Prostate gland (tissue), 2 donors: ENCODE data around the gene MED27. TPM values are rescaled to one million over a fixed set of nuclear protein-coding genes. Genes with fewer than 3 reads are reported as not detected.

Source experiments
- DNase-seq: peaks from one replicate; pipeline ENCODE4 v3.0.0-alpha.2; 2019; ENCODE audit warnings: low spot score
- H3K27ac ChIP-seq, 2 donors: fragments of 200-600 bp; sonication (generic); 2 replicates each; pipeline ENCODE4 v1.5.1; 2017 to 2019
- H3K27me3 ChIP-seq: fragments of 200-600 bp; sonication (generic); replicated peaks from 2 replicates; pipeline ENCODE4 v1.5.1; 2019; ENCODE audit not compliant: insufficient read depth
- H3K36me3 ChIP-seq, 2 donors: fragments of 200-600 bp; sonication (generic); 1 replicate in 1 of 2; 2 replicates in 1 of 2; pipeline versions ENCODE4 v1.5.1 to v1.8.1; 2017 to 2019
- H3K4me1 ChIP-seq: fragments of 200-600 bp; sonication (generic); replicated peaks from 2 replicates; pipeline ENCODE4 v1.5.1; 2019
- H3K4me3 ChIP-seq, 2 donors: fragments of 200-600 bp; sonication (generic); 2 replicates each; pipeline ENCODE4 v1.5.1; 2017 to 2019
- H3K9me3 ChIP-seq: fragments of 200-600 bp; sonication (generic); 2 replicates; pipeline ENCODE4 v1.5.1; 2017
- POLR2A ChIP-seq: fragments of 450-650 bp; IDR thresholded peaks from one replicate; pipeline ENCODE4 v1.6.1; 2016; ENCODE audit warnings: antibody characterized with exemption, mild to moderate bottlenecking
- POLR2AphosphoS5 ChIP-seq: sonication (generic); formaldehyde crosslinking; IDR thresholded peaks from one replicate; pipeline ENCODE4 v1.6.1; 2017; ENCODE audit warnings: antibody characterized with exemption
- WGBS: methylation state at CpG from one replicate; pipeline ENCODE4 v1.1.5; 2018; 5-methylcytosine and 5-hydroxymethylcytosine counted together
- intact Hi-C: fragments of 100-400 bp; cut with DNase I; formaldehyde crosslinking; loops from one replicate; pipeline ENCODE4 v1.14.2; 2022
- total RNA-seq, 2 donors: library from RNA; depleted of rRNA; stranded (reverse); fragments of >200 nt; gene quantifications; one replicate each; pipeline ENCODE4 v1.1.0, GENCODE V29; 2016
- TF ChIP-seq, protein P1 (sequence below), 4 experiments: fragments of 200-600 bp in 2 of 4; fragments of 450-650 bp in 2 of 4; sonication (generic) in 2 of 4; IDR thresholded peaks; 1 replicate in 3 of 4; 2 replicates in 1 of 4; pipeline ENCODE4 v1.5.1; 2016 to 2019; ENCODE audit warnings: antibody characterized with exemption in 4 of 4, mild to moderate bottlenecking in 2 of 4, moderate library complexity in 2 of 4

MED27 gene
- total RNA-seq, 2 donors from 2014 or later = 17.4 to 22.7 TPM

DNA sequence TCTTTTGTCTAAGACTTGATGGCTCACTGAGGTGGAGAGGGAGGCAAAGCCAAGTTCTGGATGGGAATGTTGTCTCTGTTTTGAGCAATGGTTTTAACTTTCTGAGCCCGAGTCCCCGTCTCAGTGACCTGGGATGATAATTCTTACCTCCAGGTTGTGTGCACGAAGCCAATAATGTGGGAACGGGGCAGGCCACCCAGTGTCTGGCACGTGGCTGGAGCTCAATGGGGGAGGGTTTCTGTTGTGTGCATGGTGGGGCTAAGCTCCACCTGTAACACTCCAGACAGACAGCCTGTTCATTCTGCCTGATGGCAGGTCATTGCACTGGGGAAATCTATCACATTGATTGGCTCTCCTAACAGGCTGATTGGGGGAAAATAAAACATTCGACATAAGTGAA lies 45.1 kb upstream of the MED27 start:
- Histone ChIP-seq H3K27ac (no peak overlapping the region), H3K9me3 (no peaks in the 10 kb centered on the region), H3K4me3 (no peak overlapping the region), H3K36me3 (no peaks in the 10 kb centered on the region), H3K27me3 (no peaks in the 10 kb centered on the region), H3K4me1 (no peaks in the 10 kb centered on the region)
- DNase-seq = no peak
- TF ChIP-seq POLR2AphosphoS5 = no peak
- TF ChIP-seq, protein P1, sequence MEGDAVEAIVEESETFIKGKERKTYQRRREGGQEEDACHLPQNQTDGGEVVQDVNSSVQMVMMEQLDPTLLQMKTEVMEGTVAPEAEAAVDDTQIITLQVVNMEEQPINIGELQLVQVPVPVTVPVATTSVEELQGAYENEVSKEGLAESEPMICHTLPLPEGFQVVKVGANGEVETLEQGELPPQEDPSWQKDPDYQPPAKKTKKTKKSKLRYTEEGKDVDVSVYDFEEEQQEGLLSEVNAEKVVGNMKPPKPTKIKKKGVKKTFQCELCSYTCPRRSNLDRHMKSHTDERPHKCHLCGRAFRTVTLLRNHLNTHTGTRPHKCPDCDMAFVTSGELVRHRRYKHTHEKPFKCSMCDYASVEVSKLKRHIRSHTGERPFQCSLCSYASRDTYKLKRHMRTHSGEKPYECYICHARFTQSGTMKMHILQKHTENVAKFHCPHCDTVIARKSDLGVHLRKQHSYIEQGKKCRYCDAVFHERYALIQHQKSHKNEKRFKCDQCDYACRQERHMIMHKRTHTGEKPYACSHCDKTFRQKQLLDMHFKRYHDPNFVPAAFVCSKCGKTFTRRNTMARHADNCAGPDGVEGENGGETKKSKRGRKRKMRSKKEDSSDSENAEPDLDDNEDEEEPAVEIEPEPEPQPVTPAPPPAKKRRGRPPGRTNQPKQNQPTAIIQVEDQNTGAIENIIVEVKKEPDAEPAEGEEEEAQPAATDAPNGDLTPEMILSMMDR (IDR thresholded peaks at IDR 0.05) = no peak
- TF ChIP-seq POLR2A = no peak
- intact Hi-C loops = no loop called here
- 40% methylated on average over 6 of the region's 6 CpGs for WGBS

DNA sequence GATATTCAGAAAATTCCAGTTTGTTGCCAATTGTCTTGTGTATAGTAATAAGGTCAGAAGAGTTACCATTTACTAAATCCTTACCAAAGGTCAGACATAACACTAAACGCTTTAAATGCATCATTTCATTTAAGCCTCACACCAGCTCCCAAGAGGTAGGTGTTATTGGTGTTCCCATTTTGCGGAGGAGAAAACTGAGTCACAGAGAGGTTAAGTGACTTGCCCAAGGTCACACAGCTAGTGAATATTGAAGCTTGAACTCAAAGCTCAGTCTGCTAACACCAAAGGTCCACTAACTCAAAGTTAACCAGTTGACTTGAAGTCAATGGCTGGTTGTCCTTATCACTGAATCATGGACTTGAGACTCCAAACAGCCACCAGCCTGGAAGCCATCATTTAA lies 41.4 kb upstream of the MED27 start:
- WGBS = 92% methylated on average over 2 of the region's 2 CpGs
- no peak for DNase-seq
- TF ChIP-seq, protein P1 (IDR thresholded peaks at IDR 0.05) = no peak
- TF ChIP-seq POLR2A (no peak), POLR2AphosphoS5 (no peak)
- H3K4me3 ChIP-seq = no peak overlapping the region
- no peaks in the 10 kb centered on the region for H3K9me3 ChIP-seq
- no peaks in the 10 kb centered on the region for H3K27me3 ChIP-seq
- H3K4me1 ChIP-seq = no peaks in the 10 kb centered on the region
- no peaks in the 10 kb centered on the region for H3K36me3 ChIP-seq
- intact Hi-C loops = no loop called here
- no peak overlapping the region for H3K27ac ChIP-seq

DNA sequence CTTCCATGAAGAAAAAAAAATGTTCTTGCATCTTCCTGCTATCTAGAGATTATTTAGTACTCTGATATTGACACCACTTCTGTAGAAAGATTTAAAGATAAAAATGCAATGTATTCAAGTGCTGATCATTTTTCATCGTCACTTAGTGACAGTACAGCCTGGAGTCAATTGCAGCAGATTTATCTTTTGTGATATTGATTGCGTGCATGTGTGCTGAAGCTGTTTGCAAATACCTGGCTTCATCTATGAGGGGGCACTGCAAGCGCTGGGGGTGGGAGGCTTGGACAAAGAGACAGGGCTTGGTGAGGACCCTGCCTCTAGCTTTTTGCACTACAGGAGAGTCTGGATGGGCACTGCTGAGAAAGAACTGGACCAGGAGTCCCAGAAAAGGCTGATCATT lies 38.0 kb upstream of the MED27 start:
- intact Hi-C loops = no loop called here
- Histone ChIP-seq H3K4me1 (no peaks in the 10 kb centered on the region), H3K27me3 (no peaks in the 10 kb centered on the region), H3K27ac (no peak overlapping the region), H3K4me3 (no peak overlapping the region), H3K36me3 (no peaks in the 10 kb centered on the region), H3K9me3 (no peaks in the 10 kb centered on the region)
- no peak for DNase-seq
- no peak for TF ChIP-seq POLR2A
- TF ChIP-seq, protein P1 (IDR thresholded peaks at IDR 0.05) = no peak
- 82% methylated on average over 3 of the region's 3 CpGs for WGBS

DNA sequence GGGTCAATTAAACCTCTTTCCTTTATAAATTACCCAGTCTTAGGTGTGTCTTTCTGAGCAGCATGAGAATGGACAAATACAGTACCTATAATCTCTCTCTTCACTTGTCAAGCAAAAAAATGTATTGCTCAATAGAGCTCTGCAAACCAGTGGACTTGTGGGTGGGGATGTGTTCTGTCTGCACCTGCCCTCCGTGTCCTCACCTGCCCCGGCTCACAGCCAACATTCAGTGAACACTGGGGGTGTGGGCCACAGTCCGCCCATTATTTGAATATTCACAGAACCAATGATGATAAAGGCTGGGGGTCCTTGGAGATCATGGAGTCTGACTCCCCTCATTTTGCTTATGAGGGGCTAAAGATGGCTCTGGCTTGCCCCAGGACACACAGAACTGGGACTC lies 36.9 kb upstream of the MED27 start:
- Histone ChIP-seq H3K27ac (no peak overlapping the region), H3K9me3 (no peaks in the 10 kb centered on the region), H3K4me3 (no peak overlapping the region), H3K27me3 (no peaks in the 10 kb centered on the region), H3K4me1 (no peaks in the 10 kb centered on the region), H3K36me3 (no peaks in the 10 kb centered on the region)
- TF ChIP-seq, protein P1 (IDR thresholded peaks at IDR 0.05) = no peak
- no peak for TF ChIP-seq POLR2A
- no peak for TF ChIP-seq POLR2AphosphoS5
- 55% methylated on average over 3 of the region's 3 CpGs for WGBS
- intact Hi-C loops = no loop called here
- DNase-seq = no peak

DNA sequence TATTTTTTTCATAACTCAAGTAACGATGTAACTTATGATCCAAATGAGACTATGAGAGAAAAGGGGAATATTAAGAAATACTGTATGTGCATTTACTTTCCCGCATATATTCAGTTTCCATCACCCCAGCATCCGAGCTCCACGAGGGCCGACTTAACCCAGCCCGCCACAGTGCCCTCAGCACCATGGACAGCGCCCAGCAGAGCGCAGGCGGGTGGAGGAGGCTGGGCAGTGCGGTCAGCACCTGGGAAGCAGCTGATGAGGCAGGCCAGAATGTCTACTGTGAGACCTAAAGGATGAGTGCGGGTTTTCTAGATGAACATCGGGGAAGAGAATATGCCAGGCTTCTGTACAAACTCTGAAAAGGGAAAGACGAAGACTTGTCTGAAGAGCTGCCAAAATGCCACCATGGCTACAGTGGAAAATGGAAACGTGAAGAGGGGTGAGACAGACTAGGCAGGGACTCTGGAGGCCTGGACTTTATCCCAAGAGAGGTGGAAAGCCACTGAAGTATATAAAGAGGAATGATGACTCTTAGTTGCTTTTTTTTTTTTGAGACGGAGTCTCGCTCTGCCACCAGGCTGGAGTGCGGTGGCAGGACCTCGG lies 34.5 kb upstream of the MED27 start:
- no peak overlapping the region for H3K4me3 ChIP-seq
- DNase-seq = peak; percentile 42
- no peaks in the 10 kb centered on the region for H3K36me3 ChIP-seq
- intact Hi-C loops = no loop called here
- H3K9me3 ChIP-seq = no peaks in the 10 kb centered on the region
- 25% methylated on average over 18 of the region's 18 CpGs for WGBS
- no peak for TF ChIP-seq POLR2A
- no peak for TF ChIP-seq POLR2AphosphoS5
- TF ChIP-seq, protein P1 (IDR thresholded peaks at IDR 0.05) = no peak
- H3K27ac ChIP-seq = no peak overlapping the region
- H3K27me3 ChIP-seq = no peaks in the 10 kb centered on the region
- H3K4me1 ChIP-seq = no peaks in the 10 kb centered on the region
